Left lung (tissue), 10 donors: Measurements from ENCODE around the gene ZRSR2. TPM values are rescaled to one million over a fixed set of nuclear protein-coding genes. Genes with fewer than 3 reads are reported as not detected.
"Not testable (repeated sequence)": the region's sequence is repeated elsewhere in the genome, so short reads cannot be mapped to it uniquely, and the experiment has no call there.

Experiments used
- ATAC-seq: fragments of 200-7000 bp; cut with Tn5 transposase; one replicate; pipeline ENCODE4 v1.9.1; 2020; ENCODE audit warnings: moderate library complexity
- DNase-seq, 4 donors: peaks; one replicate each; pipeline ENCODE4 v3.0.0-alpha.2; 2013 to 2020
- H3K27ac ChIP-seq, 2 donors: fragments of 200-600 bp; sonication (generic) in 1 of 2; one replicate each; pipeline versions ENCODE4 v1.5.0 to v1.8.0; 2020 to 2021
- H3K27me3 ChIP-seq, 2 donors: fragments of 200-600 bp; sonication (generic) in 1 of 2; one replicate each; pipeline versions ENCODE4 v1.5.0 to v1.8.0; 2020 to 2021
- H3K36me3 ChIP-seq, 2 donors: fragments of 200-600 bp; sonication (generic) in 1 of 2; one replicate each; pipeline versions ENCODE4 v1.5.0 to v1.8.0; 2020 to 2021
- H3K4me1 ChIP-seq, 2 donors: fragments of 200-600 bp; one replicate each; pipeline ENCODE4 v1.8.0; 2021
- H3K4me3 ChIP-seq, 2 donors: fragments of 200-600 bp; sonication (generic) in 1 of 2; one replicate each; pipeline versions ENCODE4 v1.5.0 to v1.8.0; 2020 to 2021; ENCODE audit warnings: mild to moderate bottlenecking in 1 of 2
- H3K9me3 ChIP-seq, 2 donors: fragments of 200-600 bp; sonication (generic) in 1 of 2; one replicate each; pipeline versions ENCODE4 v1.5.0 to v1.8.0; 2020 to 2021
- intact Hi-C, 2 donors: fragments of 100-400 bp; cut with DNase I; formaldehyde crosslinking; loops; one replicate each; pipeline versions ENCODE4 v1.11.2 to v1.14.2; 2022
- polyA plus RNA-seq, 6 donors: library from polyadenylated mRNA; unstranded; fragments of 120-200 nt; gene quantifications; one replicate each; pipeline ENCODE4 v1.2.1, GENCODE V29; 2013; ENCODE audit not compliant: insufficient read length in 6 of 6
- total RNA-seq, 2 donors: library from RNA; stranded (reverse); fragmentation: NEBNext Ultra II Directional; extraction: Animal tissue kit (Norgen Biotek cat#: 25700); gene quantifications; one replicate each; pipeline ENCODE4 v1.2.1, GENCODE V29; 2021
- TF ChIP-seq, protein P1 (sequence below), 2 donors: fragments of 200-600 bp; sonication (generic) in 1 of 2; IDR thresholded peaks; one replicate each; pipeline versions ENCODE4 v1.5.0 to v1.8.0; 2021; ENCODE audit warnings: antibody characterized with exemption in 2 of 2
- donor health status: DM: no; HTN: yes; CAD: no.
- donor health status: DM: no; HTN: no; CAD: no.

ZRSR2 gene
- total and polyA plus RNA-seq, 8 donors: 10.9 to 25.8 (median 22.2) TPM

DNA sequence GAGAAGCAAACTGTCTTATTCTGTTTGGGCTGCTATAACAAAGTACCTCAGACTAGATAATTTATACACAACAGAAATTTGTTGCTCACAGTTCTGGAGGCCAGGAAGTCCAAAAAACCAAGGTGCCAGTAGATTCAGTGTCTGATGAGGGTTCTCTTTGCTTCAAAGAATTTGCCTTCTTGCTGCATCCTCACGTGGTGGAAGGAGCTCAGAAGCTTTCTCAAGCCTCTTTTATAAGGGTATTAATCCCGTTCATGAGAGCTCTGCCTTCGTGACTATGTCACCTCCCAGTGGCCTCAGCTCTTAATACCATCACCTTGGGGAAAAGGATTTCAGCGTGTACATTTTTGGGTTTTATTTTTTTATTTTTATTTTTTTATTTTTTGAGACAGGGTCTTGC lies 32.1 kb upstream of the ZRSR2 start:
- H3K4me1 ChIP-seq: no peaks in the 10 kb centered on the region
- H3K9me3 ChIP-seq: no peaks in the 10 kb centered on the region
- H3K36me3 ChIP-seq: no peaks in the 10 kb centered on the region
- no peaks in the 10 kb centered on the region for H3K27me3 ChIP-seq
- intact Hi-C loops: no loop called here
- TF ChIP-seq, protein P1, sequence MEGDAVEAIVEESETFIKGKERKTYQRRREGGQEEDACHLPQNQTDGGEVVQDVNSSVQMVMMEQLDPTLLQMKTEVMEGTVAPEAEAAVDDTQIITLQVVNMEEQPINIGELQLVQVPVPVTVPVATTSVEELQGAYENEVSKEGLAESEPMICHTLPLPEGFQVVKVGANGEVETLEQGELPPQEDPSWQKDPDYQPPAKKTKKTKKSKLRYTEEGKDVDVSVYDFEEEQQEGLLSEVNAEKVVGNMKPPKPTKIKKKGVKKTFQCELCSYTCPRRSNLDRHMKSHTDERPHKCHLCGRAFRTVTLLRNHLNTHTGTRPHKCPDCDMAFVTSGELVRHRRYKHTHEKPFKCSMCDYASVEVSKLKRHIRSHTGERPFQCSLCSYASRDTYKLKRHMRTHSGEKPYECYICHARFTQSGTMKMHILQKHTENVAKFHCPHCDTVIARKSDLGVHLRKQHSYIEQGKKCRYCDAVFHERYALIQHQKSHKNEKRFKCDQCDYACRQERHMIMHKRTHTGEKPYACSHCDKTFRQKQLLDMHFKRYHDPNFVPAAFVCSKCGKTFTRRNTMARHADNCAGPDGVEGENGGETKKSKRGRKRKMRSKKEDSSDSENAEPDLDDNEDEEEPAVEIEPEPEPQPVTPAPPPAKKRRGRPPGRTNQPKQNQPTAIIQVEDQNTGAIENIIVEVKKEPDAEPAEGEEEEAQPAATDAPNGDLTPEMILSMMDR (IDR thresholded peaks at IDR 0.05): no peak
- ATAC-seq (no peak), DNase-seq (no peak)
- H3K4me3 ChIP-seq: no peak overlapping the region
- H3K27ac ChIP-seq: no peak overlapping the region

DNA sequence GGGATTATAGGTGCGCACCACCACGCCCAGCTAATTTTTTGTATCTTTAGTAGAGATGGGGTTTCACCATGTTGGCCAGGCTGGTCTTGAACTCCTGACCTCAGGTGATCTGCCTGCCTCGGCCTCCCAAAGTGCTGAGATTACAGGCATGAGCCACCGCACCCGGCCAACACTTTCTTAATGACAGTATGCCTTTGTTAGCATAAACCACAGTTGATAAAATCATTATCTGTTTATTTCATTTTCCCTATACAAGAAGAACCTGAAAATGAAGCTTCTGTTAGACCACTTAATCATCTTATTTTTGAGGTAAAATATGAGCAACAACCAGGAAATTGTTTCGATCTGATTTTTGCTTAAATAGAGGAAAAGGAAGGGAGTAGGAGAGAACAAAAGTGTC lies 30.4 kb upstream of the ZRSR2 start:
- ATAC-seq, H3K4me1 ChIP-seq, H3K36me3 ChIP-seq, intact Hi-C loops, H3K9me3 ChIP-seq, H3K27me3 ChIP-seq, DNase-seq, H3K4me3 ChIP-seq, H3K27ac ChIP-seq: not testable (repeated sequence)

DNA sequence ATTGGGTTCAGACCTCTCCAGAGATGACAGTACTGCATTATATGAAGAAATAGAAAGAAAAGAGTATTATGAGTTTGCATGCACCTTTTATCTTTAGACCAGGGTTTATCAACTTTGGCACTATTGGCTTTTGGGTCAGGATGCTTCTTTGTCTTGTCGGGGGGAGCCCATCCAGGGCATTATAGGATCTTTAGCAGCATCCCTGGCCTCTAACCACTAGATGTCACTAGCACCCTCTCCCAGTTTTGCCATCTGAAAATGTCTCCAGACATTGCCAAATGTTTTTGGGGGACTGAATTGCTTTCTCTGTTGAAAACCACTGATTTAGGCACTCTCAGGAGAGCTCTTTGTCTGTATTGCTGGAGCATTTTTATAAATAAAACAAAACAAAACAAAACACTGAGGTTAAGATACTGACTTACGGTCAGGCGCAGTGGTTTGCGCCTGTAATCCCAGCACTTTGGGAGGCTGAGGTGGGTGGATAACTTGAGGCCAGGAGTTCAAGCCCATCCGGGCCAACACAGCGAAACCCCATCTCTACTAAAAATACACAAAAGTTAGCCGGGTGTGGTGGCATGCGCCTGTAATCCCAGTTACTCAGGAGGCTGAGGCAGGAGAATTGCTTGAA lies 28.6 kb upstream of the ZRSR2 start:
- DNase-seq: peak in 1 of 4 donors; percentile 30
- ATAC-seq: peak; percentile 77
- TF ChIP-seq, protein P1 (IDR thresholded peaks at IDR 0.05): peak; percentile 60 to 74
- Histone ChIP-seq H3K27me3 (no peaks in the 10 kb centered on the region), H3K4me1 (no peaks in the 10 kb centered on the region), H3K27ac (no peak overlapping the region), H3K4me3 (no peak overlapping the region), H3K9me3 (no peaks in the 10 kb centered on the region), H3K36me3 (no peaks in the 10 kb centered on the region)
- intact Hi-C loops: no loop called here

- H3K4me3 ChIP-seq: no peak overlapping the region
- H3K9me3 ChIP-seq: no peaks in the 10 kb centered on the region
- no peaks in the 10 kb centered on the region for H3K4me1 ChIP-seq
- no peaks in the 10 kb centered on the region for H3K36me3 ChIP-seq
- ATAC-seq: no peak
- H3K27me3 ChIP-seq: no peaks in the 10 kb centered on the region
- TF ChIP-seq, protein P1 (IDR thresholded peaks at IDR 0.05): no peak
- intact Hi-C loops: no loop called here
- DNase-seq: no peak
- no peak overlapping the region for H3K27ac ChIP-seq
Measured at GRCh38 chrX:15769300-15769954, 20.9 kb upstream of the ZRSR2 start.

DNA sequence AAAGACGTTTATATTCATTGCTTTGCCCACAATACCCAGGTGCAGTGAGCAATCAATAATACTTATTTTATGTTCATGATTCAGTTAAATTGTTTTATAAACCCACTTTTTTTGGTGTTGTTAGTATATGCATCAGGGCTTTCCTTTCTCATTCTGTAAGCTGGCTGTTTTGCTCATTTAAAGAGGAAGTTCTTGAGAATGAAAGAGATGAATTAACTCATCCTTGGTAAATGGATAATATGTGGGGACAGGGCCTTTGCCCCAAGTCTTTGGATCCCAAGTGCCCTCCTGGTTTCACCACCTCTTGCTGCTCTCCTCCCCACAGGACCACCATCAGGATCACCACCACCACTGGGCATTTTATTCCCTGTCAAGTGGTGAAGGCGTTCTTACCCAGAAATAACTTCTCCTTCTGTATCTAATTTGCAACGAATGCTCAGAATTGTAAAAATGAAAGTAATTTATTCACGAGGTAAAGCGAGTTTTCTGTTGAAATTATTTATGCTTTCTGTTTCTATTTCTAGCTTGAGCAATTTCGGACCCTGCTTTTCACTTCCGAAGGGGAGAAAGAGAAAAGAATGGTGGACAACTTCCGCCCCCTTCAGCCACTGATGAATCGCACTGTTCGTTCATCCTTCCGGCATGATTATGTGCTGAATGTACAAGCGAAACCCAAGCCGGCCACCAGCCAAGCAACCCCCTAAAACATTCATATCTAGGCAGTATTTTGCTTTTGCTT lies 8.2 kb upstream of the ZRSR2 start:
- peaks cover 0 to 10% of the 10 kb centered on the region in 2 donors for H3K36me3 ChIP-seq
- DNase-seq (no peak), ATAC-seq (no peak)
- H3K27ac ChIP-seq: peak overlapping the region in 1 of 2 donors; percentile 65
- H3K27me3 ChIP-seq: no peaks in the 10 kb centered on the region
- TF ChIP-seq, protein P1 (IDR thresholded peaks at IDR 0.05): no peak
- no peak overlapping the region for H3K4me3 ChIP-seq
- H3K9me3 ChIP-seq: no peaks in the 10 kb centered on the region
- no peaks in the 10 kb centered on the region for H3K4me1 ChIP-seq
- intact Hi-C loops: no loop called here
